Bronchial epithelial cell (primary cell): ENCODE data around the gene AMN. TPM values are rescaled to one million over a fixed set of nuclear protein-coding genes. Genes with fewer than 3 reads are reported as not detected.

ENCODE experiments used
- DNase-seq: peaks from one replicate; pipeline ENCODE4 v3.0.0-alpha.2; 2010; ENCODE audit warnings: low read depth
- FAIRE-seq: peaks from 2 replicates; lab custom pipeline; 2011; peaks lifted over from hg19 to GRCh38; lab: Jason Lieb, UNC
- H3K27me3 ChIP-seq: 2 replicates; pipeline ENCODE4 v1.5.1; 2011; ENCODE audit warnings: low read length; ENCODE audit not compliant: control insufficient read depth, insufficient read depth
- H3K36me3 ChIP-seq: 2 replicates; pipeline ENCODE4 v1.5.1; 2011; ENCODE audit warnings: low read length; ENCODE audit not compliant: control insufficient read depth, insufficient read depth
- H3K4me3 ChIP-seq: 2 replicates; pipeline ENCODE4 v1.5.1; 2011; ENCODE audit warnings: mild to moderate bottlenecking, low read depth, low read length, control low read depth
- CTCF ChIP-seq: IDR thresholded peaks from 2 replicates; pipeline ENCODE4 v1.5.1; 2011; ENCODE audit warnings: mild to moderate bottlenecking, moderate library complexity, low read length, control low read depth, inconsistent platforms; ENCODE audit not compliant: insufficient read depth, severe bottlenecking
- total RNA-seq: library from RNA; depleted of rRNA; stranded (reverse); fragments of >200 nt; gene quantifications from 2 replicates; pipeline ENCODE4 v1.2.1, GENCODE V29; 2014

AMN gene
- total RNA-seq, 1 donor from 2014 or later: 4.2 TPM

GRCh38 chr14:102938191-102938590, 15.7 kb downstream of the AMN start:
- no peak for DNase-seq
- no peaks in the 10 kb centered on the region for H3K27me3 ChIP-seq
- no peak for TF ChIP-seq CTCF
- FAIRE-seq: no peak
- H3K36me3 ChIP-seq: peaks cover 22% of the 10 kb centered on the region
- H3K4me3 ChIP-seq: no peak overlapping the region

GRCh38 chr14:102939329-102939728, 16.9 kb downstream of the AMN start:
- H3K36me3 ChIP-seq: peaks cover 30% of the 10 kb centered on the region
- DNase-seq: no peak
- FAIRE-seq: peak; percentile 7
- no peaks in the 10 kb centered on the region for H3K27me3 ChIP-seq
- no peak for TF ChIP-seq CTCF
- H3K4me3 ChIP-seq: no peak overlapping the region

GRCh38 chr14:102939820-102940561, 17.5 kb downstream of the AMN start:
- FAIRE-seq (no peak), DNase-seq (peak; percentile 20)
- TF ChIP-seq CTCF: no peak
- H3K4me3 ChIP-seq: no peak overlapping the region
- H3K27me3 ChIP-seq: no peaks in the 10 kb centered on the region
- H3K36me3 ChIP-seq: peaks cover 35% of the 10 kb centered on the region

- H3K4me3 ChIP-seq: no peak overlapping the region
- peaks cover 39% of the 10 kb centered on the region for H3K36me3 ChIP-seq
- DNase-seq: no peak
- H3K27me3 ChIP-seq: no peaks in the 10 kb centered on the region
- FAIRE-seq: no peak
- TF ChIP-seq CTCF: no peak
Measured at GRCh38 chr14:102940729-102941362, 18.4 kb downstream of the AMN start.

- FAIRE-seq (no peak), DNase-seq (no peak)
- peaks cover 42% of the 10 kb centered on the region for H3K36me3 ChIP-seq
- H3K4me3 ChIP-seq: no peak overlapping the region
- H3K27me3 ChIP-seq: no peaks in the 10 kb centered on the region
- no peak for TF ChIP-seq CTCF
Measured at GRCh38 chr14:102941419-102942011, 19.1 kb downstream of the AMN start.
